Transverse colon (tissue), 3 donors: ENCODE measurements around the gene FBXO44.

Experiments used
- EP300 ChIP-seq: sonication (generic); formaldehyde crosslinking; IDR thresholded peaks from one replicate; pipeline ENCODE4 v1.6.1; 2017; ENCODE audit warnings: antibody characterized with exemption, low read depth
- TF ChIP-seq, protein P1 (sequence below), 5 experiments: fragments of 200-600 bp in 3 of 5; fragments of 450-650 bp in 2 of 5; sonication (generic) in 3 of 5; IDR thresholded peaks; 1 replicate in 2 of 5; 2 replicates in 3 of 5; pipeline ENCODE4 v1.5.1; 2016 to 2017; ENCODE audit warnings: antibody characterized with exemption in 5 of 5, inconsistent platforms in 3 of 5, mild to moderate bottlenecking in 2 of 5, moderate library complexity in 1 of 5

DNA sequence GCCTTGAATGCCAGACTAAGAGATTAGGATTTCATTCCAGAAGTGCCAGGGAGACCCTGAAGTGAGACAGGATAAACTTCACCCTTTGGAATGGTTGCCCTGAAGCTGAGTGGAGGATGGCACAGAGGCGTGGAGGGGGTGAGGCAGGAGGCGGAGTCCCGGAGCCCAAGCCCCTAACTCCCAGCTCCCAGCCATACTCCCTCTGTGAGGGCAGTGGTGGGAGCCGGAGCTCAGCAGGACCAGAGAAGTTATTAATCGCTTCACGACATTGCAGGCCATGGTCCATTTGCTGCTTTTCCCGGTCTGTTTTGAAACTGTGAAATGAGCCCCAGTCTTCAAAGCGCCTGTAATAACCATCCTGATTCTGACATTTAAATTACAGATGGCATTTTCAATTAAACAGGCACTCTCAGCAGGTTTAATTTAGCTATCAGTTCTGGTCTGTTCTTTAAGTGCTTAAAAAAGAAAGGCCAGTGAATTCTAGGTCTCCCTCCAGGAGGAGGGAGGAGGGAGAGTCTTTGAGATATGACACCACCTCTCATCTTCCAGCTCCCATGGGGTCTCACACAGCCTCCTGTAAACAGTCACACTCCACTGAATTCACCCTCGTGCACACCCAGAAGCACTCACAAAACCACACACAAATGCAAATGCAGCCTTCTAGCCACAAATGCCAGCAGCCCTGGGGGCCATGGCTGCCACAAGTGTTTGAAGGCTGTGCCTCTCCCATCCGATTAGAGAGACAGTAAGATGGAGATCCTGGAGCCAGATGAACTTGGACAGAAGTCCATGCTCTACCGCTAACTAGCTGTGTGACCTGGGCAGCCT lies 20.1 kb upstream of the FBXO44 start:
- TF ChIP-seq, protein P1, sequence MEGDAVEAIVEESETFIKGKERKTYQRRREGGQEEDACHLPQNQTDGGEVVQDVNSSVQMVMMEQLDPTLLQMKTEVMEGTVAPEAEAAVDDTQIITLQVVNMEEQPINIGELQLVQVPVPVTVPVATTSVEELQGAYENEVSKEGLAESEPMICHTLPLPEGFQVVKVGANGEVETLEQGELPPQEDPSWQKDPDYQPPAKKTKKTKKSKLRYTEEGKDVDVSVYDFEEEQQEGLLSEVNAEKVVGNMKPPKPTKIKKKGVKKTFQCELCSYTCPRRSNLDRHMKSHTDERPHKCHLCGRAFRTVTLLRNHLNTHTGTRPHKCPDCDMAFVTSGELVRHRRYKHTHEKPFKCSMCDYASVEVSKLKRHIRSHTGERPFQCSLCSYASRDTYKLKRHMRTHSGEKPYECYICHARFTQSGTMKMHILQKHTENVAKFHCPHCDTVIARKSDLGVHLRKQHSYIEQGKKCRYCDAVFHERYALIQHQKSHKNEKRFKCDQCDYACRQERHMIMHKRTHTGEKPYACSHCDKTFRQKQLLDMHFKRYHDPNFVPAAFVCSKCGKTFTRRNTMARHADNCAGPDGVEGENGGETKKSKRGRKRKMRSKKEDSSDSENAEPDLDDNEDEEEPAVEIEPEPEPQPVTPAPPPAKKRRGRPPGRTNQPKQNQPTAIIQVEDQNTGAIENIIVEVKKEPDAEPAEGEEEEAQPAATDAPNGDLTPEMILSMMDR (IDR thresholded peaks at IDR 0.05) = no peak
- TF ChIP-seq EP300 = no peak
